GM18951 (cell line): Measurements from ENCODE around the gene TAF4B.
"Not testable (repeated sequence)": the region's sequence is repeated elsewhere in the genome, so short reads cannot be mapped to it uniquely, and the experiment has no call there.

Source experiments
- POLR2A ChIP-seq: IDR thresholded peaks from 4 replicates; pipeline ENCODE4 v1.6.1; 2011; ENCODE audit warnings: mild to moderate bottlenecking; ENCODE audit not compliant: insufficient read length, insufficient read depth; ENCODE audit errors: extremely low read depth
- in situ Hi-C: fragments of 300-500 bp; cut with MboI; formaldehyde crosslinking; loops from one replicate; pipeline ENCODE4 v1.12.0; 2022; ENCODE audit warnings: low sequenced_read_pairs, mixed read lengths, inconsistent platforms; ENCODE audit not compliant: unreplicated experiment

Gene TAF4B

GRCh38 chr18:26226229-26227050, at the start of gene TAF4B:
Gene TAF4B, plus strand, starts transcription at chr18:26226445. Its CDS starts 489 bp downstream, at chr18:26226934.
- TF ChIP-seq POLR2A: peak; percentile 93
- in situ Hi-C loops: no loop called here

GRCh38 chr18:26181343-26181826, 44.9 kb upstream of the TAF4B start:
- no peak for TF ChIP-seq POLR2A
- in situ Hi-C loops: no loop called here

GRCh38 chr18:26183395-26184112, 42.7 kb upstream of the TAF4B start:
- in situ Hi-C loops: no loop called here

GRCh38 chr18:26185267-26185666, 41.0 kb upstream of the TAF4B start:
- in situ Hi-C loops: no loop called here
- TF ChIP-seq POLR2A: no peak

More at GRCh38 chr18:26183395-26184112, 42.7 kb upstream of the TAF4B start:
- no peak for TF ChIP-seq POLR2A

GRCh38 chr18:26190506-26190905, 35.7 kb upstream of the TAF4B start:
- TF ChIP-seq POLR2A: peak; percentile 17
- in situ Hi-C loops: no loop called here

- no peak for TF ChIP-seq POLR2A
- in situ Hi-C loops: no loop called here
Observed at GRCh38 chr18:26192233-26192632, 34.0 kb upstream of the TAF4B start.

GRCh38 chr18:26196605-26197004, 29.6 kb upstream of the TAF4B start:
- in situ Hi-C loops: no loop called here
- no peak for TF ChIP-seq POLR2A

GRCh38 chr18:26202001-26202400, 24.2 kb upstream of the TAF4B start:
- in situ Hi-C loops: not testable (repeated sequence)

GRCh38 chr18:26205318-26205717, 20.9 kb upstream of the TAF4B start:
- no peak for TF ChIP-seq POLR2A
- in situ Hi-C loops: no loop called here

GRCh38 chr18:26206488-26206887, 19.8 kb upstream of the TAF4B start:
- TF ChIP-seq POLR2A: no peak
- in situ Hi-C loops: no loop called here

GRCh38 chr18:26207937-26208336, 18.3 kb upstream of the TAF4B start:
- TF ChIP-seq POLR2A: no peak
- in situ Hi-C loops: no loop called here

- no peak for TF ChIP-seq POLR2A
- in situ Hi-C loops: no loop called here
Observed at GRCh38 chr18:26208977-26209376, 17.3 kb upstream of the TAF4B start.

GRCh38 chr18:26210147-26210546, 16.1 kb upstream of the TAF4B start:
- in situ Hi-C loops: no loop called here
- no peak for TF ChIP-seq POLR2A
